Fibroblast of mammary gland (primary cell): ENCODE results near the gene MYBBP1A.

Source experiments
- DNase-seq: peaks from one replicate; pipeline ENCODE4 v3.0.0-alpha.2; 2010; ENCODE audit warnings: low read depth
- H3K4me3 ChIP-seq: 2 replicates; pipeline ENCODE4 v1.5.1; 2011; ENCODE audit warnings: low read depth, mild to moderate bottlenecking, low read length, moderate library complexity; ENCODE audit not compliant: control insufficient read depth
- TF ChIP-seq, protein P1 (sequence below): conservative IDR thresholded peaks from 2 replicates; pipeline ENCODE4 v1.5.1; 2011; ENCODE audit warnings: low read depth, low read length, inconsistent platforms; ENCODE audit not compliant: control insufficient read depth, insufficient read depth

MYBBP1A gene

DNA sequence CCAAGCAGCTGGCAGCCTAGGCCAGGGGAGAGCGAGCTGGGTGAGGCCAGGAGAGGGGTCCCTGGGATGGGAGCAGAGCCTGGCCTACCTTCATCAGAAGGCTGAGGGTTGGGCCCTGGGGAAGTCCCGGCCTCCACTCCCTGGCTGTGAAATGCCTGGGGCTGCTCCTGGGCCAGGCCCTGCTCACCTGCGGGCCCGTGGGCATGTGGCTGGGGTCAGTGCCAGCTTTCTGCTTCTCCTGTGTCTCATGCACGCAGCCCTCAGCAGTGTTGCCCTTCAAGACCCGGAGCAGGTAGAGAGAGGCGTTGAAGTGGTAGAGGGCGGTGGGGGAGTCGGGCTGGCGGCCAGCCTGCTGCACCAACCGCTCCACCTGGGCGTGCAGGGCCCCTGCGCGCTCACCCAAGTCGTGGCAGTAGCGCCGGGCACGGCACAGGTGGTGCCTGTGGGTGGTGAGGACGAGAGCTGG is 12.4 kb downstream of the MYBBP1A start:
- H3K4me3 ChIP-seq: no peak overlapping the region
- DNase-seq: no peak
- TF ChIP-seq, protein P1, sequence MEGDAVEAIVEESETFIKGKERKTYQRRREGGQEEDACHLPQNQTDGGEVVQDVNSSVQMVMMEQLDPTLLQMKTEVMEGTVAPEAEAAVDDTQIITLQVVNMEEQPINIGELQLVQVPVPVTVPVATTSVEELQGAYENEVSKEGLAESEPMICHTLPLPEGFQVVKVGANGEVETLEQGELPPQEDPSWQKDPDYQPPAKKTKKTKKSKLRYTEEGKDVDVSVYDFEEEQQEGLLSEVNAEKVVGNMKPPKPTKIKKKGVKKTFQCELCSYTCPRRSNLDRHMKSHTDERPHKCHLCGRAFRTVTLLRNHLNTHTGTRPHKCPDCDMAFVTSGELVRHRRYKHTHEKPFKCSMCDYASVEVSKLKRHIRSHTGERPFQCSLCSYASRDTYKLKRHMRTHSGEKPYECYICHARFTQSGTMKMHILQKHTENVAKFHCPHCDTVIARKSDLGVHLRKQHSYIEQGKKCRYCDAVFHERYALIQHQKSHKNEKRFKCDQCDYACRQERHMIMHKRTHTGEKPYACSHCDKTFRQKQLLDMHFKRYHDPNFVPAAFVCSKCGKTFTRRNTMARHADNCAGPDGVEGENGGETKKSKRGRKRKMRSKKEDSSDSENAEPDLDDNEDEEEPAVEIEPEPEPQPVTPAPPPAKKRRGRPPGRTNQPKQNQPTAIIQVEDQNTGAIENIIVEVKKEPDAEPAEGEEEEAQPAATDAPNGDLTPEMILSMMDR: no peak

DNA sequence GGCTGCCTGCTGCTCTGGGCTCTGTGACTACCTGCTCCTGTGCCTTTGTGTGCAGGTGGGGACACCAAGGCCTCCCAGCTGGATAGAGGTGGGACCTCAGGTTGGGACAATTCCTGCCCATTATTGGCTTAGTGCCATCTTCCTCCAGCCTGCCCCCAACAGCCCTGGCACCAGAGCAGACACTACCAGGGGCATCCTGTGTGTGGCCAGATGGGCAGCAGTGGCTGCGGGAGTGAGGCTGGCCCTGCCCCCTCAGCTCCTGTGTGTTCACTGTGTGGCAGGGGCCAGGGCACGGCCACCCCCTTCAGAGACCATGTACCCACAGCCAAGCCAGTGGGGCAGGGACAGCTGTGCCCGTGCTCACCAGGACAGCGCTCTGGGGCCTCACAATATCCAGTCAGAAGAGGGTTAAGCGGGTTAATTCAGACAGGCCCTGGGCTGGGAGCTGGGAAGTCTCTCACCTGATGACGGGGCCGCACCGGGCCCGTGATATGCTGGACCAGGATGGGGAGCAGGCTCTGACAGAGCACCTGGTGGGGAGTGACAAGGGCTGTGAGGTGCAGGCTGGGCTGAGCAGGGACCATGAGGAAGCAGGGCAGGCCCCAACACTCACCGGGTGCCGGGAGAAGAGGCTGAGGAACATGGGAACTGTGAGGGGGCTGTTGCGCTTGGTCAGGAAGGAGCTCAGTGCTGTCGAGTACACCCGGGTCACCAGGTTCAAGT is 13.0 kb downstream of the MYBBP1A start:
- no peak overlapping the region for H3K4me3 ChIP-seq
- no peak for DNase-seq
- TF ChIP-seq, protein P1: no peak

DNA sequence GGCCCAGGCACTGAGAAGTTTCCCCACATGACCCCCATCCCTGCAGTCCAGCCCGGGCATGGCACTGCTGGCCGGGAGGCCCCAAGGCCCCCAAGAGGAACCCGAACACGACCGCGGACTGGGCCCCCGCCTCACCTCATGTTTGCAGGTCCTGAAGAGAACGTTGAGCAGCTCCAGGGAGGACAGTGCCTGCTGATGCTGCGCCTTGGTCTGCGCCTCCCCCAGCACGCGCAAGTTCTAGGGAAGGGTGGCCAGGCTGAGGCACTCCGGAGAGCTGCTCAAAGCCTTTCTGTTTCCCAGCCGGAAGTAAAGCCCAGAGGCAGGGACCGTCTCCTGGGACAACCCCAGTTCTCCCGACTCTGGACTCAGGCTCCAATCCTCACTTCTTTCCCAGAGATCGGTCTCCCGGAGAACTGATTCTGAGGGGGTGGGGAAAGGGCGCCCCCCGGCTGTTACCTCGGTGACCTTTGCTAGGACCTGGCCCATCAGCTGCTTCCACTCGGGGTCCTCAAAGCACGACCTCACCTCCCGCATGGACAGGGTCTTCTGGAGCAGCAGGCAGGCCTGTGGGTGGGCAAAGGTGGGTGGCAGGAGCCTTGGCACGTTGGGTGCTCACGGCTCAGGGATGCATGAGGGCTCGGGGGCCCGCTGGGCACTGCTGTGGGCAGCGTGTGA is 13.7 kb downstream of the MYBBP1A start:
- TF ChIP-seq, protein P1: no peak
- DNase-seq: no peak
- H3K4me3 ChIP-seq: no peak overlapping the region

DNA sequence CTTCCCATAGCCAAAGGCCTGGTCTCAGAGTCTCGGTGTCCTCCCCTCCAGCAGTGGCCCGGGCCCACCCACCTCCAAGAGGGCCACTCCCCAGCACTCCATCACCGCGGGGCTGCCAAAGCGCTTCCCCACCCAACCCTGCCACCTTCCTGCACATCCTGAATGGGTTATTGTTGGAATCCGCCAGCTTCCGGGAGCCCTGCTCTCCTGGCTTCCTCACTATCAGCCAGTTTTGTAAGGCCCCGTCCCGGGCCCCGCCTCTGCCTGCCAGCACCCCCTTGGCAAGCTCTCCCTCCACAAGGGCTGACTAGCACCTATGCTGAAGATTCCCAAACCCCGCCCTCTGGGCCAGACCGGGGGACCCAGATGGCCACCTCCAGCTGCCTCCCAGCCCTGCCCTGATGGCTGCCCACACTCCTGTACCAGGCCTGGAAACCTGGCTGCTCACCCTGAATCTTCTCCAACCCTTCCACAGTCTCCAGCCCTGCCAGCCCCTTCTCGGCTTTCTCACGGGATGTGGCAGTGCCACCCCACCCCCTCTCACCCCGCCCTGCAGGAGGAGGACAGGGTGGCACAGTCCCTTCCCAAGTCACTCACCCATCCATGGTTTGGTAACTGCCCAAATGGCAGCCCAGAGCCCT is 14.4 kb downstream of the MYBBP1A start:
- TF ChIP-seq, protein P1: no peak
- no peak overlapping the region for H3K4me3 ChIP-seq
- no peak for DNase-seq

DNA sequence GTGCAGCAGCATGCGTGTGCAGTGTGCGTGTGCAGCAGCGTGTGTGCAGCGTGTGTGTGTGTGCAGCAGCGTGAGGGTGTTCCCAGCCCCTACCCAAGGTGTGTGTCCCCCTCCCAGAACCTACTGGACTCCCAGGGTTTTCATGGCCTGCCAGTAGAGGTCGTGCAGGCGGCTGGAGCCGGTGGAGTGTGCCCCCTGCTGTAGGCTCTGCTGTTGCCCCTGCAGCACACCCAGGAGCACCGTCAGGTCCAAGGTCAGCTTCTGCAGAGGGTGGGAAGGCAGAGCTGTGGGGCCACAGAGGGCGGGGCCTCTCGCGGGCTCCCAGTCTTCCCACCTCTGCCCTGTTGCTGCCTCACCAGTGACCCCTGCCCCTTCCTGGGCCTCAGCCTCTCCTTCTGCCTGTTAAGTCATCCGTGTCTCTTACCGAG is 14.9 kb downstream of the MYBBP1A start:
- TF ChIP-seq, protein P1: no peak
- H3K4me3 ChIP-seq: no peak overlapping the region
- DNase-seq: no peak

DNA sequence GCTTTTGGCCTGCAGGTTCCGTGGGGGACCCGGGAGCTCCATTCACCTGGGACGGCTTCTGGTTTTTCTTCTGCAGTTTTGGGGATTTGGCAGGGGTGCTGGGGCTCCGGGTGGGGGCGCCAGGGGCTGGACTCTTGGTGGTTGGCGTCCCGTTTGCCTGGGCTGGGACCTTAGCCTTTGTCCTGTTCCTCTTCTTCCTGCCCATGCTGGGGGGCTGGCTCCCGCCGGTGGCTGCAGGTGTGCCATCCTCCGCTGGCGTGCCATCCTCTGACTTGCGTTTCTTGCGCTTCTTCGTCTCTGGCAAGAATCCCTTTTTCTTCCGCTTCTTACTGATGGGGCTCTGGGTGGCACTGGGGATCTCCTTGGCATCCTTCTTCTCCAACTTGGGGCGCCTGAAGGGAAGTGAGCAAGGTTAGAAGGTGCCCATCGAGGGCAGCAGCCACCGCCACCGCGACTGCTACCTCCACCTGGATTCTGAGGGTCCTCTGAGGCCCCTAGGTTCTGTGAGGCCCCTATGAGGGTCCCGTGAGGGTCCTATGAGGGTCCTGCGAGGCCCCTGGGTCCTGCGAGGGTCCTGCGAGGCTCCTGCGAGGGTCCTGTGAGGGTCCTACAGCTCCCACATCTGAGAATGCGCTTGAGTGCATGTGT is 15.5 kb downstream of the MYBBP1A start:
- DNase-seq: no peak
- H3K4me3 ChIP-seq: no peak overlapping the region
- TF ChIP-seq, protein P1: no peak
